OCI-LY7 (cell line): ENCODE results near the gene TBC1D7. TPM values are rescaled to one million over a fixed set of nuclear protein-coding genes. Genes with fewer than 3 reads are reported as not detected.
A peak's percentile ranks its signal among the peaks of the same experiment; 100 is the strongest.

Experiments
- BruUV-seq: library from RNA; stranded (reverse); fragments of 400-500 nt; replicated peaks from 2 replicates; lab custom pipeline; 2021; lab: Mats Ljungman, UMichigan
- CTCF ChIA-PET: fragments of 300-600 bp; sonication (Branson Sonifier 250); formaldehyde crosslinking; loops from one replicate; lab custom pipeline; 2022; ENCODE audit warnings: antibody characterized with exemption; ENCODE audit not compliant: unreplicated experiment; lab: Charles Lee
- POLR2A ChIA-PET: fragments of 300-600 bp; sonication (Branson Sonifier 250); formaldehyde crosslinking; loops from one replicate; lab custom pipeline; 2022; ENCODE audit warnings: antibody characterized with exemption; lab: Charles Lee
- DNase-seq: peaks from one replicate; pipeline ENCODE4 v3.0.0-alpha.2; 2015; ENCODE audit warnings: low spot score
- H2AFZ ChIP-seq: fragments of 200-600 bp; sonication (generic), shearing (Covaris generic); 2 replicates; pipeline ENCODE4 v1.6.1; 2014; ENCODE audit warnings: mild to moderate bottlenecking, antibody characterized with exemption, low read length, moderate library complexity
- H3K27ac ChIP-seq: fragments of 200-600 bp; sonication (generic); 2 replicates; pipeline ENCODE4 v1.5.1; 2014; ENCODE audit warnings: mixed run types, low read depth, mild to moderate bottlenecking, moderate library complexity, low read length, inconsistent platforms; ENCODE audit not compliant: poor library complexity, severe bottlenecking
- H3K36me3 ChIP-seq: fragments of 200-600 bp; sonication (generic); 2 replicates; pipeline ENCODE4 v1.6.1; 2014; ENCODE audit warnings: mild to moderate bottlenecking, antibody characterized with exemption, low read length, moderate library complexity, mixed read lengths; ENCODE audit not compliant: insufficient read depth
- H3K4me1 ChIP-seq: fragments of 200-600 bp; sonication (generic); 2 replicates; pipeline ENCODE4 v1.5.1; 2014; ENCODE audit warnings: mild to moderate bottlenecking, low read length; ENCODE audit not compliant: insufficient read depth, poor library complexity, severe bottlenecking
- H3K4me2 ChIP-seq: fragments of 200-600 bp; sonication (generic); 2 replicates; pipeline ENCODE4 v1.6.1; 2014; ENCODE audit warnings: mild to moderate bottlenecking, low read length
- H3K4me3 ChIP-seq: fragments of 200-600 bp; sonication (generic); 2 replicates; pipeline ENCODE4 v1.5.1; 2014; ENCODE audit warnings: mild to moderate bottlenecking, low read depth, low read length; ENCODE audit not compliant: poor library complexity, severe bottlenecking
- H3K79me2 ChIP-seq: fragments of 200-600 bp; sonication (generic); 2 replicates; pipeline ENCODE4 v1.6.1; 2016; ENCODE audit warnings: low read depth, mild to moderate bottlenecking, low read length, moderate library complexity, mixed read lengths; ENCODE audit not compliant: insufficient read depth
- H3K9me2 ChIP-seq: fragments of 200-600 bp; sonication (generic); 2 replicates; pipeline ENCODE4 v1.6.1; 2016; ENCODE audit warnings: mild to moderate bottlenecking, low read length, mixed read lengths; ENCODE audit not compliant: insufficient read depth
- H3K9me3 ChIP-seq: fragments of 200-600 bp; sonication (generic); 2 replicates; pipeline ENCODE4 v1.6.1; 2014; ENCODE audit warnings: mild to moderate bottlenecking, mixed run types, low read length, mixed read lengths
- H4K20me1 ChIP-seq: fragments of 200-600 bp; sonication (generic); 2 replicates; pipeline ENCODE4 v1.6.1; 2014; ENCODE audit warnings: mild to moderate bottlenecking, antibody characterized with exemption, low read length, moderate library complexity, mixed read lengths; ENCODE audit not compliant: insufficient read depth
- EZH2phosphoT487 ChIP-seq: fragments of 200-600 bp; sonication (generic); IDR thresholded peaks from 2 replicates; pipeline ENCODE4 v1.6.1; 2018; ENCODE audit warnings: low read depth, borderline replicate concordance, mild to moderate bottlenecking, mixed run types, antibody characterized with exemption, low read length, moderate library complexity, mixed read lengths
- intact Hi-C: fragments of 100-400 bp; cut with micrococcal nuclease; formaldehyde crosslinking; loops from one replicate; pipeline ENCODE4 v1.10.0; 2022; ENCODE audit not compliant: unreplicated experiment
- total RNA-seq, 2 experiments: library from RNA; depleted of rRNA in 1 of 2; stranded (reverse); fragments of >200 nt in 1 of 2; shearing (Covaris generic) in 1 of 2; gene quantifications; 2 replicates each; pipeline ENCODE4 v1.2.3, GENCODE V29; 2014 to 2022
- TF ChIP-seq, protein P1 (sequence below): fragments of 200-600 bp; sonication (generic); conservative IDR thresholded peaks from 2 replicates; pipeline ENCODE4 v1.5.1; 2014; ENCODE audit warnings: mild to moderate bottlenecking, antibody characterized with exemption, low read length, moderate library complexity, mixed read lengths

The TBC1D7 gene
- total RNA-seq, 2 experiments from 2014 or later, result 46.2 to 69.2 TPM

DNA sequence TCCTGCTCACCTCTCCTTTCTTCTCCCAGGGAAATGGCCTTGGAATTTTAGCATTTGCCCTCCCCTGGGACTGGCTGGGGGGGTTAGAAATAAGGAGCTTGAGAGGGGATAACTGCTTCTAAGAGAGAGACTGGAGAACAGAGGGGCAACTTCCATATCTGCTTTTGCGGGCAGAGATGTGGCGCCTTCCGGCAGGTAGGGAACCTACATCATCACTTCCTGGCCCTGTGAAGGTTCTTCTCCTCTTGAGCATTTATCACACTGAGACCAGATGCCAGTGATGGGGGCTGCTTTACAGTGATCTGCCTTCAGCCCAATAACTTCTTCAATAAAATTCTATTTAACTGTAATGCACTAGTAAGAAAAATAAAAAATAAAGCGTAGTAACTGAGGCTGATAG, 48.1 kb downstream of the TBC1D7 start:
- Histone ChIP-seq H4K20me1 (no peaks in the 10 kb centered on the region), H3K4me3 (no peak overlapping the region), H3K9me2 (no peaks in the 10 kb centered on the region), H3K36me3 (peaks cover 47% of the 10 kb centered on the region), H3K27ac (no peak overlapping the region), H3K4me1 (peaks cover 43% of the 10 kb centered on the region), H3K79me2 (peaks cover 10% of the 10 kb centered on the region; the same call in 1 of the 2 replicates), H3K4me2 (no peak overlapping the region), H3K9me3 (no peaks in the 10 kb centered on the region), H2AFZ (no peak overlapping the region)
- intact Hi-C loops, result no loop called here
- TF ChIP-seq, protein P1, sequence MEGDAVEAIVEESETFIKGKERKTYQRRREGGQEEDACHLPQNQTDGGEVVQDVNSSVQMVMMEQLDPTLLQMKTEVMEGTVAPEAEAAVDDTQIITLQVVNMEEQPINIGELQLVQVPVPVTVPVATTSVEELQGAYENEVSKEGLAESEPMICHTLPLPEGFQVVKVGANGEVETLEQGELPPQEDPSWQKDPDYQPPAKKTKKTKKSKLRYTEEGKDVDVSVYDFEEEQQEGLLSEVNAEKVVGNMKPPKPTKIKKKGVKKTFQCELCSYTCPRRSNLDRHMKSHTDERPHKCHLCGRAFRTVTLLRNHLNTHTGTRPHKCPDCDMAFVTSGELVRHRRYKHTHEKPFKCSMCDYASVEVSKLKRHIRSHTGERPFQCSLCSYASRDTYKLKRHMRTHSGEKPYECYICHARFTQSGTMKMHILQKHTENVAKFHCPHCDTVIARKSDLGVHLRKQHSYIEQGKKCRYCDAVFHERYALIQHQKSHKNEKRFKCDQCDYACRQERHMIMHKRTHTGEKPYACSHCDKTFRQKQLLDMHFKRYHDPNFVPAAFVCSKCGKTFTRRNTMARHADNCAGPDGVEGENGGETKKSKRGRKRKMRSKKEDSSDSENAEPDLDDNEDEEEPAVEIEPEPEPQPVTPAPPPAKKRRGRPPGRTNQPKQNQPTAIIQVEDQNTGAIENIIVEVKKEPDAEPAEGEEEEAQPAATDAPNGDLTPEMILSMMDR, result no peak
- no peak for TF ChIP-seq EZH2phosphoT487
- no peak for DNase-seq
- ChIA-PET POLR2A (no interaction called here), CTCF (no interaction called here)
- BruUV-seq, result no TSS peak

DNA sequence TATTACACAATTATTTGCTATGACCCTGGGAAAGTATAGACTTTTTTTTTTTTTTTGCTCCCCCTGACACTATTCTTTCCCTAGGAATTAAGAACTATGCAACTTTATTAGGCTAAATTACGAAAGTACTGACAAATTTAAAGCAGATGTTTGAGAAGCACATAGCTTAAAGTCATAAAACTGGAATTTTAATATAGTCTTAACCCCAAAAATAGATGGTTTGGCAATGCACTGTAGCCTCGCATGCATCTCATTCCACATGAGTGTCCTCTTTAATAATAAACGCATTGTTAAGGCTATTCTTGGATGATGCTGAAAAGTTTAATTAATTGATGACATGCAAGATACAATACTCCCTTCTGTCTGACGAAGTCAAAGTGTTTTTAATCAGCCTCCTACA, 49.3 kb downstream of the TBC1D7 start:
- Histone ChIP-seq H3K4me1 (peaks cover 44% of the 10 kb centered on the region), H3K9me2 (no peaks in the 10 kb centered on the region), H4K20me1 (no peaks in the 10 kb centered on the region), H3K27ac (no peak overlapping the region), H3K79me2 (peaks cover 22% of the 10 kb centered on the region; the same call in 1 of the 2 replicates), H3K9me3 (no peaks in the 10 kb centered on the region), H3K4me2 (no peak overlapping the region), H2AFZ (no peak overlapping the region), H3K36me3 (peaks cover 37% of the 10 kb centered on the region), H3K4me3 (no peak overlapping the region)
- POLR2A ChIA-PET, result interaction anchor here (0.7 to 3.0 kb wide), 10 partner anchors 13 to 54 kb away, joined by 3 to 26 read pairs (median 4); partner anchors contain the start of gene TBC1D7
- intact Hi-C loops, result loop anchor here (1.0 kb wide), 2 partner anchors 50 to 84 kb away; no protein-coding TSS in a partner anchor
- BruUV-seq, result no TSS peak
- no peak for DNase-seq
- TF ChIP-seq, protein P1, result no peak
- TF ChIP-seq EZH2phosphoT487, result no peak
- CTCF ChIA-PET, result no interaction called here

DNA sequence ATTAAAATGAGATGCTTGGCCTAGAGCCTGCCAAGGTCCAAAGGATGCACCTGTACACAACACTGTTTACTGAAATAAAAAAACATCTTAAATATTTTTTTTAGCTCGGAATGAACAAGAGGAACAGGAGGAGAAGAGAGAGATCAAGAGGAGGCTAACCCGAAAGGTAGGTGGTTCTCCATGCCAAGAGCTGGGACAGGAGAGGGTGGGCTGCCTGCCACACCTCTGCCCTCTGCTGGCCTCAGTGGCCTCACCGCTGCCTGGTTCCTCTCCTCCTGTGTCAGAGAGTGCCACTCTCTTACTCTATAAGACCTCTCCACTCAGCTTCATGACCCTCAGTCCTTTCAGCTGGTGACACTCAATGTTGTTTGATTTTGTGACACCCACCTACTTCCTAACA, 50.2 kb downstream of the TBC1D7 start:
- no peaks in the 10 kb centered on the region for H4K20me1 ChIP-seq
- BruUV-seq, result no TSS peak
- ChIA-PET CTCF (no interaction called here), POLR2A (interaction anchor here (0.6 to 3.0 kb wide), 9 partner anchors 16 to 178 kb away, joined by 3 to 26 read pairs (median 4); partner anchors contain the start of gene TBC1D7)
- H2AFZ ChIP-seq, result no peak overlapping the region
- TF ChIP-seq EZH2phosphoT487, result no peak
- TF ChIP-seq, protein P1, result peak; percentile 86
- H3K27ac ChIP-seq, result no peak overlapping the region
- no peak overlapping the region for H3K4me3 ChIP-seq
- intact Hi-C loops, result loop anchor here (1.0 kb wide), 2 partner anchors 49 to 83 kb away; no protein-coding TSS in a partner anchor
- H3K9me2 ChIP-seq, result no peaks in the 10 kb centered on the region
- H3K36me3 ChIP-seq, result peaks cover 28% of the 10 kb centered on the region
- no peaks in the 10 kb centered on the region for H3K9me3 ChIP-seq
- H3K79me2 ChIP-seq, result peaks cover 31% of the 10 kb centered on the region; the same call in 1 of the 2 replicates
- peaks cover 42% of the 10 kb centered on the region for H3K4me1 ChIP-seq
- H3K4me2 ChIP-seq, result peak overlapping the region; percentile 48
- peak; percentile 70 for DNase-seq
